GM12873 (cell line): ENCODE data around the gene MARCHF9.
A peak's percentile ranks its signal among the peaks of the same experiment; 100 is the strongest.

ENCODE experiments used
- CTCF ChIP-seq: IDR thresholded peaks from 2 replicates; pipeline ENCODE4 v1.5.1; 2012; ENCODE audit warnings: low read depth, mild to moderate bottlenecking, moderate library complexity, low read length, control low read depth; ENCODE audit not compliant: insufficient read depth; ENCODE audit errors: missing control alignments

Gene MARCHF9

GRCh38 chr12:57770734-57771133, 15.8 kb downstream of the MARCHF9 start:
- TF ChIP-seq CTCF = no peak

- no peak for TF ChIP-seq CTCF
Observed at GRCh38 chr12:57771236-57771872, 16.5 kb downstream of the MARCHF9 start.

- TF ChIP-seq CTCF = no peak
Observed at GRCh38 chr12:57771873-57772428, 17.0 kb downstream of the MARCHF9 start, which contains the start of gene METTL1. TSS of gene METTL1 (minus strand) at chr12:57772105. CDS start at chr12:57772083, 22 bp downstream.

- TF ChIP-seq CTCF = no peak
Observed at GRCh38 chr12:57772429-57773322, 17.8 kb downstream of the MARCHF9 start, which contains the start of gene EEF1AKMT3. TSS of gene EEF1AKMT3 (plus strand) at chr12:57772614. CDS start at chr12:57772725, 111 bp downstream.

GRCh38 chr12:57775044-57775443, 20.1 kb downstream of the MARCHF9 start:
- no peak for TF ChIP-seq CTCF

GRCh38 chr12:57775563-57776246, 20.8 kb downstream of the MARCHF9 start:
- TF ChIP-seq CTCF = peak; percentile 32
